Neural cell (in vitro differentiated cells): ENCODE measurements around the gene CARD19. TPM values are rescaled to one million over a fixed set of nuclear protein-coding genes. Genes with fewer than 3 reads are reported as not detected.

ENCODE experiments used
- H2AFZ ChIP-seq: fragments of 200-600, 300-800 bp; sonication (generic), shearing (Covaris generic); 2 replicates; pipeline ENCODE4 v1.6.0; 2014; ENCODE audit warnings: low read depth, mild to moderate bottlenecking, antibody characterized with exemption, low read length, moderate library complexity
- H3F3A ChIP-seq: fragments of 200-600 bp; shearing (Covaris generic); 2 replicates; pipeline ENCODE4 v1.6.1; 2016; ENCODE audit warnings: mild to moderate bottlenecking, moderate library complexity, mixed read lengths, antibody characterized with exemption, low read length; ENCODE audit not compliant: insufficient read depth, poor library complexity, severe bottlenecking
- H3K27ac ChIP-seq: fragments of 200-600, 300-800 bp; sonication (generic), shearing (Covaris generic); 2 replicates; pipeline ENCODE4 v1.5.1; 2014; ENCODE audit warnings: mild to moderate bottlenecking, low read length, moderate library complexity
- H3K27me3 ChIP-seq: fragments of 300-800, 200-600 bp; sonication (generic), shearing (Covaris generic); 2 replicates; pipeline ENCODE4 v1.6.0; 2014; ENCODE audit warnings: mild to moderate bottlenecking, low read depth, low read length, moderate library complexity; ENCODE audit not compliant: insufficient read depth
- H3K36me3 ChIP-seq: fragments of 300-800, 200-600 bp; sonication (generic), shearing (Covaris generic); 2 replicates; pipeline ENCODE4 v1.5.1; 2014; ENCODE audit warnings: mild to moderate bottlenecking, antibody characterized with exemption, low read length, moderate library complexity; ENCODE audit not compliant: insufficient read depth
- H3K4me2 ChIP-seq: fragments of 300-800, 200-600 bp; sonication (generic), shearing (Covaris generic); 2 replicates; pipeline ENCODE4 v1.6.0; 2014; ENCODE audit warnings: mild to moderate bottlenecking, low read length
- H3K4me3 ChIP-seq: fragments of 300-800, 200-600 bp; sonication (generic), shearing (Covaris generic); 2 replicates; pipeline ENCODE4 v1.5.1; 2014; ENCODE audit warnings: mild to moderate bottlenecking, low read length, moderate library complexity
- H3K79me2 ChIP-seq: fragments of 200-600 bp; shearing (Covaris generic); replicated peaks from 2 replicates; pipeline ENCODE4 v1.6.0; 2014; ENCODE audit warnings: mild to moderate bottlenecking, low read length, moderate library complexity; ENCODE audit not compliant: insufficient read depth
- H3K9ac ChIP-seq: fragments of 300-800, 200-600 bp; sonication (generic), shearing (Covaris generic); 2 replicates; pipeline ENCODE4 v1.6.1; 2016; ENCODE audit warnings: mild to moderate bottlenecking, low read length, mixed read lengths
- H3K9me2 ChIP-seq: fragments of 200-600 bp; shearing (Covaris generic); 2 replicates; pipeline ENCODE4 v1.6.1; 2016; ENCODE audit warnings: mild to moderate bottlenecking, low read length, mixed read lengths; ENCODE audit not compliant: insufficient read depth
- H3K9me3 ChIP-seq: fragments of 200-600, 300-800 bp; sonication (generic), shearing (Covaris generic); 2 replicates; pipeline ENCODE4 v1.6.1; 2016; ENCODE audit warnings: mild to moderate bottlenecking, mixed run types, low read length, moderate library complexity, mixed read lengths
- H4K20me1 ChIP-seq: fragments of 200-600 bp; shearing (Covaris generic); 2 replicates; pipeline ENCODE4 v1.6.1; 2016; ENCODE audit warnings: mild to moderate bottlenecking, mixed run types; ENCODE audit not compliant: insufficient read depth
- EP300 ChIP-seq: fragments of 450-650 bp; conservative IDR thresholded peaks from 2 replicates; pipeline ENCODE4 v1.6.1; 2014; ENCODE audit warnings: antibody characterized with exemption, mild to moderate bottlenecking, moderate library complexity; ENCODE audit not compliant: poor library complexity, severe bottlenecking
- EZH2 ChIP-seq: fragments of 200-600, 300-800 bp; shearing (Covaris generic), sonication (generic); IDR thresholded peaks from 2 replicates; pipeline ENCODE4 v1.6.1; 2014; ENCODE audit warnings: antibody characterized with exemption, low read length, borderline replicate concordance, mild to moderate bottlenecking; ENCODE audit not compliant: insufficient read depth, poor library complexity, severe bottlenecking
- MXI1 ChIP-seq: fragments of 450-650 bp; conservative IDR thresholded peaks from 2 replicates; pipeline ENCODE4 v1.6.1; 2014; ENCODE audit warnings: antibody characterized with exemption, mild to moderate bottlenecking; ENCODE audit not compliant: poor library complexity, severe bottlenecking
- POLR2AphosphoS5 ChIP-seq: IDR thresholded peaks from 2 replicates; pipeline ENCODE4 v1.6.1; 2012
- RAD21 ChIP-seq: fragments of 450-650 bp; conservative IDR thresholded peaks from 2 replicates; pipeline ENCODE4 v1.6.1; 2014; ENCODE audit warnings: antibody characterized with exemption, mild to moderate bottlenecking, moderate library complexity
- SMC3 ChIP-seq: fragments of 450-650 bp; conservative IDR thresholded peaks from 2 replicates; pipeline ENCODE4 v1.6.1; 2014; ENCODE audit warnings: antibody characterized with exemption, mild to moderate bottlenecking, moderate library complexity; ENCODE audit not compliant: poor library complexity
- TAF1 ChIP-seq: IDR thresholded peaks from 2 replicates; pipeline ENCODE4 v1.6.1; 2012; ENCODE audit warnings: low read depth
- polyA plus RNA-seq: library from polyadenylated mRNA; depleted of rRNA; stranded (reverse); fragments of >200 nt; gene quantifications from 2 replicates; pipeline ENCODE4 v1.2.3, GENCODE V29; 2014
- TF ChIP-seq, protein P1 (sequence below): fragments of 450-650 bp; IDR thresholded peaks from 2 replicates; pipeline ENCODE4 v1.5.1; 2014; ENCODE audit warnings: antibody characterized with exemption, mild to moderate bottlenecking, moderate library complexity; ENCODE audit not compliant: poor library complexity, severe bottlenecking
- TF ChIP-seq, protein P2 (sequence below): IDR thresholded peaks from 2 replicates; pipeline ENCODE4 v1.6.1; 2012; ENCODE audit warnings: borderline replicate concordance

The CARD19 gene
- polyA plus RNA-seq, 1 donor from 2014 or later, result 66.7 TPM

DNA sequence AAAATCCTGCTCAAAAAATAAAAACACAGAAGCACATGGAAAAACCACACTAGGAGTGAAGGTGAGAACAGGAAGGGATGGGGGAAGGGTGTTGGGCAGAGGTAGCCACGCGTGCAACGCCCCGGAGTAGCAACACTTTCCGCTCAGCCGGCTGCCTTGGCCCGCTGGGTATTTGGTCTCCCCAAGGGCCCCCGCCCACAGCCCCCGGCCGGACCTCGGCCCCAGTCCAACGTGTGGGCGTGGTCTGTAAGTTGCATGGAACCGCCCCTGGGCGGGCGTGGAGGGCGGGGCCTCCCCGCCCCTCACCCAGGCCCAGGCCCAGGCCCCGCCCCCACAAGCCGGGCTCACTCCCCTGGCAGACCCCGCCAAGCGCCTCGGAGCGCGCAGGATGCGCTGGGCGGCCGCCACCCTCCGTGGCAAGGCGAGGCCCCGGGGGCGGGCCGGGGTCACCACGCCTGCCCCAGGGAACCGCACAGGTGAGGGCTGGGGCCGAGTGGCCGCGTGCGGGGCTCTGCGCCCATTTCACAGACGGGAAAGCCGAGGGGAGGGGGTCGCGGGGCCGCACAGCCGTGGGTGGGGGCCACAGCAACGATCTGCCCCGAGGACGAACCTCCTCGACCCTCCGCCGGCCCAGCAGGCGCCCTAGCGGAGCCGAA is 37.5 kb upstream of the CARD19 start, which contains the start of gene SUSD3:
TSS of gene SUSD3 (plus strand) at position 347 of the 656 bp plus-strand sequence. CDS start at position 389, 42 bp downstream.
- no peak within 1 kb of the TSS for H3K27ac ChIP-seq
- no peak within 1 kb of the TSS for H3K4me3 ChIP-seq
- no peak within 1 kb of the TSS for H2AFZ ChIP-seq

DNA sequence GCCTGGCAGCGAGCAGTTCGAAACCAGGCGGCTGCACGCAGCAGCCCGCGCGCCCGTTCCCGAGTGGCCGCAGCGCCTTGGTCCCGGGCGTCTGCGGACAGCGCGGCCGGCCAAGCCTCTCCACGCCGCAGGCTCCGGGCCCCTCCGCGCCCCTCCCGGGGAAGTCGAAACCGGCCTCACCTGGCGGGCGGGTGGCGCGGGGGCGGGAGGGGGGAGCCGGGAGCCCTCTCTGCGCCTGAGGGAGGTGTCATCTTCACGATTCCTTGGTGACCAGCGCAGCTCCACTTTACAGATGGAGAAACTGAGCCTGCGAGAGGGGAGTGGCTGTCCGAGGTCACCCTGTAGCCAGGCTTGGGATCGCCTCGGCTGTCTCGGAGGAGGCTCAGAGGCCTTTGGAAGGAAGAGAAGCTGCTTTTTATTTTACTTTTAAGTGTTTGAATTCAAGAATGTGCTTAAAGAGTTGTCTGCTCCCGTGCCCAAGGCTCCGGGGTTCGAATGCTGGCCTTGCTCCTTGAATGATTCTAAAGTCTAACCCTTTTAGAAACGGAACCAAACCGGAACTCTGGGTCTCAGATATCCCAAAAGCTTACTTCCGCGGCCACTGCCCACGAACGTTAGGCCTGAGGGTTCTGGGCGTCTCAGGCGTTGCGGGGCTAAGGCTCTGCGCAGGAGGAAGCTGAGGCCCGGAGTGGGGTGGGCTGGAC is 36.9 kb upstream of the CARD19 start:
- no peak overlapping the region for H3K4me3 ChIP-seq
- H2AFZ ChIP-seq, result no peak overlapping the region
- H4K20me1 ChIP-seq, result no peaks in the 10 kb centered on the region
- H3K9ac ChIP-seq, result no peak overlapping the region
- no peak for TF ChIP-seq RAD21
- TF ChIP-seq TAF1, result no peak
- TF ChIP-seq EP300, result no peak
- no peak for TF ChIP-seq MXI1
- no peak for TF ChIP-seq SMC3
- TF ChIP-seq, protein P1, sequence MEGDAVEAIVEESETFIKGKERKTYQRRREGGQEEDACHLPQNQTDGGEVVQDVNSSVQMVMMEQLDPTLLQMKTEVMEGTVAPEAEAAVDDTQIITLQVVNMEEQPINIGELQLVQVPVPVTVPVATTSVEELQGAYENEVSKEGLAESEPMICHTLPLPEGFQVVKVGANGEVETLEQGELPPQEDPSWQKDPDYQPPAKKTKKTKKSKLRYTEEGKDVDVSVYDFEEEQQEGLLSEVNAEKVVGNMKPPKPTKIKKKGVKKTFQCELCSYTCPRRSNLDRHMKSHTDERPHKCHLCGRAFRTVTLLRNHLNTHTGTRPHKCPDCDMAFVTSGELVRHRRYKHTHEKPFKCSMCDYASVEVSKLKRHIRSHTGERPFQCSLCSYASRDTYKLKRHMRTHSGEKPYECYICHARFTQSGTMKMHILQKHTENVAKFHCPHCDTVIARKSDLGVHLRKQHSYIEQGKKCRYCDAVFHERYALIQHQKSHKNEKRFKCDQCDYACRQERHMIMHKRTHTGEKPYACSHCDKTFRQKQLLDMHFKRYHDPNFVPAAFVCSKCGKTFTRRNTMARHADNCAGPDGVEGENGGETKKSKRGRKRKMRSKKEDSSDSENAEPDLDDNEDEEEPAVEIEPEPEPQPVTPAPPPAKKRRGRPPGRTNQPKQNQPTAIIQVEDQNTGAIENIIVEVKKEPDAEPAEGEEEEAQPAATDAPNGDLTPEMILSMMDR, result no peak
- no peak for TF ChIP-seq EZH2
- H3K4me2 ChIP-seq, result no peak overlapping the region
- H3K9me2 ChIP-seq, result no peaks in the 10 kb centered on the region
- no peaks in the 10 kb centered on the region for H3K79me2 ChIP-seq
- no peaks in the 10 kb centered on the region for H3F3A ChIP-seq
- H3K9me3 ChIP-seq, result no peaks in the 10 kb centered on the region
- no peaks in the 10 kb centered on the region for H3K36me3 ChIP-seq
- H3K27me3 ChIP-seq, result peaks cover 10% of the 10 kb centered on the region
- no peak overlapping the region for H3K27ac ChIP-seq

More for the DNA sequence above, 37.5 kb upstream of the CARD19 start, which contains the start of gene SUSD3:
- no peaks in the 10 kb centered on the region for H3K36me3 ChIP-seq
- no peak within 1 kb of the TSS for H3K9ac ChIP-seq
- H3K9me2 ChIP-seq, result no peaks in the 10 kb centered on the region
- H3K9me3 ChIP-seq, result no peaks in the 10 kb centered on the region
- TF ChIP-seq EP300 (no peak), MXI1 (no peak), POLR2AphosphoS5 (no peak), TAF1 (no peak), RAD21 (no peak), SMC3 (no peak), EZH2 (no peak)
- TF ChIP-seq, protein P2, sequence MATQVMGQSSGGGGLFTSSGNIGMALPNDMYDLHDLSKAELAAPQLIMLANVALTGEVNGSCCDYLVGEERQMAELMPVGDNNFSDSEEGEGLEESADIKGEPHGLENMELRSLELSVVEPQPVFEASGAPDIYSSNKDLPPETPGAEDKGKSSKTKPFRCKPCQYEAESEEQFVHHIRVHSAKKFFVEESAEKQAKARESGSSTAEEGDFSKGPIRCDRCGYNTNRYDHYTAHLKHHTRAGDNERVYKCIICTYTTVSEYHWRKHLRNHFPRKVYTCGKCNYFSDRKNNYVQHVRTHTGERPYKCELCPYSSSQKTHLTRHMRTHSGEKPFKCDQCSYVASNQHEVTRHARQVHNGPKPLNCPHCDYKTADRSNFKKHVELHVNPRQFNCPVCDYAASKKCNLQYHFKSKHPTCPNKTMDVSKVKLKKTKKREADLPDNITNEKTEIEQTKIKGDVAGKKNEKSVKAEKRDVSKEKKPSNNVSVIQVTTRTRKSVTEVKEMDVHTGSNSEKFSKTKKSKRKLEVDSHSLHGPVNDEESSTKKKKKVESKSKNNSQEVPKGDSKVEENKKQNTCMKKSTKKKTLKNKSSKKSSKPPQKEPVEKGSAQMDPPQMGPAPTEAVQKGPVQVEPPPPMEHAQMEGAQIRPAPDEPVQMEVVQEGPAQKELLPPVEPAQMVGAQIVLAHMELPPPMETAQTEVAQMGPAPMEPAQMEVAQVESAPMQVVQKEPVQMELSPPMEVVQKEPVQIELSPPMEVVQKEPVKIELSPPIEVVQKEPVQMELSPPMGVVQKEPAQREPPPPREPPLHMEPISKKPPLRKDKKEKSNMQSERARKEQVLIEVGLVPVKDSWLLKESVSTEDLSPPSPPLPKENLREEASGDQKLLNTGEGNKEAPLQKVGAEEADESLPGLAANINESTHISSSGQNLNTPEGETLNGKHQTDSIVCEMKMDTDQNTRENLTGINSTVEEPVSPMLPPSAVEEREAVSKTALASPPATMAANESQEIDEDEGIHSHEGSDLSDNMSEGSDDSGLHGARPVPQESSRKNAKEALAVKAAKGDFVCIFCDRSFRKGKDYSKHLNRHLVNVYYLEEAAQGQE, result no peak
- TF ChIP-seq, protein P1, result no peak
- H3K27me3 ChIP-seq, result peaks cover 10% of the 10 kb centered on the region
- no peaks in the 10 kb centered on the region for H4K20me1 ChIP-seq
- no peaks in the 10 kb centered on the region for H3K79me2 ChIP-seq
- no peaks in the 10 kb centered on the region for H3F3A ChIP-seq
- no peak within 1 kb of the TSS for H3K4me2 ChIP-seq
